ENCODE results near the gene ABHD3. TPM values are rescaled to one million over a fixed set of nuclear protein-coding genes. Genes with fewer than 3 reads are reported as not detected.
"Not testable (repeated sequence)": the region's sequence is repeated elsewhere in the genome, so short reads cannot be mapped to it uniquely, and the experiment has no call there.

Gene ABHD3
- total RNA-seq, 3 donors from 2014 or later = 12.6 to 16.2 (median 13.1) TPM

GRCh38 chr18:21725201-21725600 is 20.6 kb upstream of the ABHD3 start:
- Histone ChIP-seq H3K4me3 (no peak overlapping the region), H3K27me3 (no peaks in the 10 kb centered on the region), H3K9me3 (no peaks in the 10 kb centered on the region), H3K4me1 (no peaks in the 10 kb centered on the region), H3K27ac (no peak overlapping the region), H3K36me3 (no peaks in the 10 kb centered on the region)
- DNase-seq (ENCODE audit: low spot score in 2 of 2) = no peak
- intact Hi-C loops (cut with DNase I; ENCODE audit: low total_unique reads) = no loop called here
- TF ChIP-seq CTCF (IDR thresholded peaks at IDR 0.05) (no peak), POLR2AphosphoS5 (IDR thresholded peaks at IDR 0.05) (no peak), POLR2A (IDR thresholded peaks at IDR 0.05) (no peak)

GRCh38 chr18:21722687-21723086 is 18.1 kb upstream of the ABHD3 start:
- Histone ChIP-seq H3K9me3 (no peaks in the 10 kb centered on the region), H3K4me3 (no peak overlapping the region), H3K27me3 (no peaks in the 10 kb centered on the region), H3K4me1 (no peaks in the 10 kb centered on the region), H3K36me3 (no peaks in the 10 kb centered on the region), H3K27ac (no peak overlapping the region)
- no peak for DNase-seq (ENCODE audit: low spot score in 2 of 2)
- intact Hi-C loops (cut with DNase I; ENCODE audit: low total_unique reads) = no loop called here
- TF ChIP-seq POLR2A (IDR thresholded peaks at IDR 0.05) = no peak
- no peak for TF ChIP-seq CTCF (IDR thresholded peaks at IDR 0.05)
- TF ChIP-seq POLR2AphosphoS5 (IDR thresholded peaks at IDR 0.05) = no peak

- no peak for DNase-seq (ENCODE audit: low spot score in 2 of 2)
- Histone ChIP-seq H3K4me3 (no peak overlapping the region), H3K9me3 (no peaks in the 10 kb centered on the region), H3K36me3 (no peaks in the 10 kb centered on the region), H3K4me1 (no peaks in the 10 kb centered on the region), H3K27me3 (no peaks in the 10 kb centered on the region), H3K27ac (no peak overlapping the region)
- intact Hi-C loops (cut with DNase I; ENCODE audit: low total_unique reads) = no loop called here
- TF ChIP-seq POLR2AphosphoS5 (IDR thresholded peaks at IDR 0.05) (no peak), POLR2A (IDR thresholded peaks at IDR 0.05) (no peak), CTCF (IDR thresholded peaks at IDR 0.05) (no peak)
Observed at GRCh38 chr18:21714474-21714873, 9.9 kb upstream of the ABHD3 start.

GRCh38 chr18:21707130-21707529 is 2.6 kb upstream of the ABHD3 start:
- H3K27ac ChIP-seq; H3K27me3 ChIP-seq; H3K4me3 ChIP-seq; DNase-seq (ENCODE audit: low spot score in 2 of 2); H3K9me3 ChIP-seq; H3K4me1 ChIP-seq; H3K36me3 ChIP-seq; intact Hi-C loops (cut with DNase I; ENCODE audit: low total_unique reads): not testable (repeated sequence)

- TF ChIP-seq POLR2AphosphoS5 (IDR thresholded peaks at IDR 0.05) (no peak), CTCF (IDR thresholded peaks at IDR 0.05) (no peak), POLR2A (IDR thresholded peaks at IDR 0.05) (no peak)
- H3K9me3 ChIP-seq = no peaks in the 10 kb centered on the region
- no peak overlapping the region for H3K4me3 ChIP-seq
- no peak overlapping the region for H3K27ac ChIP-seq
- no peaks in the 10 kb centered on the region for H3K27me3 ChIP-seq
- intact Hi-C loops (cut with DNase I; ENCODE audit: low total_unique reads) = no loop called here
- H3K36me3 ChIP-seq = no peaks in the 10 kb centered on the region
- no peaks in the 10 kb centered on the region for H3K4me1 ChIP-seq
- DNase-seq (ENCODE audit: low spot score in 2 of 2) = no peak
Observed at GRCh38 chr18:21706386-21706865, 1.9 kb upstream of the ABHD3 start.
